Ishikawa (cell line): Measurements from ENCODE around the gene SIGLECL1.

Source experiments
- CEBPB ChIP-seq: IDR thresholded peaks from 2 replicates; pipeline ENCODE4 v1.6.1; 2012
- CREB1 ChIP-seq: IDR thresholded peaks from 2 replicates; pipeline ENCODE4 v1.6.1; 2012; ENCODE audit warnings: low read depth
- EGR1 ChIP-seq: IDR thresholded peaks from 2 replicates; pipeline ENCODE4 v1.6.1; 2012
- EP300 ChIP-seq: IDR thresholded peaks from 2 replicates; pipeline ENCODE4 v1.6.1; 2012; ENCODE audit warnings: borderline replicate concordance
- FOXM1 ChIP-seq: IDR thresholded peaks from 2 replicates; pipeline ENCODE4 v1.6.1; 2012; ENCODE audit warnings: low read depth, borderline replicate concordance
- NFIC ChIP-seq: IDR thresholded peaks from 2 replicates; pipeline ENCODE4 v1.6.1; 2012
- TEAD4 ChIP-seq: IDR thresholded peaks from 2 replicates; pipeline ENCODE4 v1.6.1; 2012
- ZBTB7A ChIP-seq: IDR thresholded peaks from 2 replicates; pipeline ENCODE4 v1.6.1; 2012; ENCODE audit warnings: low read depth
- TF ChIP-seq, protein P1 (sequence below): IDR thresholded peaks from 2 replicates; pipeline ENCODE4 v1.6.1; 2012
- TF ChIP-seq, protein P2 (sequence below): IDR thresholded peaks from 2 replicates; pipeline ENCODE4 v1.6.1; 2012
- TF ChIP-seq, protein P3 (sequence below): IDR thresholded peaks from 2 replicates; pipeline ENCODE4 v1.6.1; 2012; ENCODE audit warnings: low read depth, mild to moderate bottlenecking

DNA sequence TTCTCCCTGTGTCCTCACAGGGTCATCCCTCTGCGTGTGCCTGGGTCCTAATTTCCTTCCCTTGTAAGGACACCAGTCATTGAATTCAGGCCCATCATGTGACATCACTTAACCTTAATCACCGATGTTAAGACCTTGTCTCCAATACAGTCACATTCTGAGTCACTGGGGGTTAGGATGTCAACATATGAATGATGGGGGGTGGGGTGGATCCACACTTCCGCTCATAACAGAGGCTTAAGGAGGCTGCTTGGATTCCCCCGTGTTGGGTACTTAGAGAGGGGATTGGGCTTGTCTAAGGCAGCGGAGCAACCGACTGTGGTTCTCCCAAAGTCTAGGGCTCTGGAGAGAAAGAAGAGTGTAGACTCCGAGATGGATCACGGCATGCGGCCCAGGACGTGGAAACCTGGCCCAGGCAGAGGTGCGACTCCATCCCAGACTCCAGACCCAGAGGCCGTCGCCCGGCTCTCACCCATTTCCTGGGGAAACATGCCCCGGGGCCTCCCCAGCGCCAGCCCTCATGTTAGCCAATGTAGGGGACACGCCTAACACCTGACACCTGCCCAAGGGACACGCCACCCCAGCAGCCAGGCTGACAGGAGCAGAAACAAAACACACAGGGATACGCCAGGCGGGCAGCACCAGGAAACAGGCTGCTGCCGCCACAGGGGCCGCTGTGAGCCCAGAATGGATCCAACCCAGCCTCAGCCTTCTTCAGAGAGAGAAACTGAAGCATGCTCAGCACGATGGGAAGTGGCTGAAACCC, 43.5 kb downstream of the SIGLECL1 start:
- TF ChIP-seq, protein P1, sequence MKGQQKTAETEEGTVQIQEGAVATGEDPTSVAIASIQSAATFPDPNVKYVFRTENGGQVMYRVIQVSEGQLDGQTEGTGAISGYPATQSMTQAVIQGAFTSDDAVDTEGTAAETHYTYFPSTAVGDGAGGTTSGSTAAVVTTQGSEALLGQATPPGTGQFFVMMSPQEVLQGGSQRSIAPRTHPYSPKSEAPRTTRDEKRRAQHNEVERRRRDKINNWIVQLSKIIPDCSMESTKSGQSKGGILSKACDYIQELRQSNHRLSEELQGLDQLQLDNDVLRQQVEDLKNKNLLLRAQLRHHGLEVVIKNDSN: no peak
- TF ChIP-seq NFIC (no peak), TEAD4 (no peak), EP300 (no peak), EGR1 (no peak), CEBPB (no peak), CREB1 (no peak), FOXM1 (no peak), ZBTB7A (no peak)
- TF ChIP-seq, protein P2, sequence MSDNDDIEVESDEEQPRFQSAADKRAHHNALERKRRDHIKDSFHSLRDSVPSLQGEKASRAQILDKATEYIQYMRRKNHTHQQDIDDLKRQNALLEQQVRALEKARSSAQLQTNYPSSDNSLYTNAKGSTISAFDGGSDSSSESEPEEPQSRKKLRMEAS: no peak
- TF ChIP-seq, protein P3, sequence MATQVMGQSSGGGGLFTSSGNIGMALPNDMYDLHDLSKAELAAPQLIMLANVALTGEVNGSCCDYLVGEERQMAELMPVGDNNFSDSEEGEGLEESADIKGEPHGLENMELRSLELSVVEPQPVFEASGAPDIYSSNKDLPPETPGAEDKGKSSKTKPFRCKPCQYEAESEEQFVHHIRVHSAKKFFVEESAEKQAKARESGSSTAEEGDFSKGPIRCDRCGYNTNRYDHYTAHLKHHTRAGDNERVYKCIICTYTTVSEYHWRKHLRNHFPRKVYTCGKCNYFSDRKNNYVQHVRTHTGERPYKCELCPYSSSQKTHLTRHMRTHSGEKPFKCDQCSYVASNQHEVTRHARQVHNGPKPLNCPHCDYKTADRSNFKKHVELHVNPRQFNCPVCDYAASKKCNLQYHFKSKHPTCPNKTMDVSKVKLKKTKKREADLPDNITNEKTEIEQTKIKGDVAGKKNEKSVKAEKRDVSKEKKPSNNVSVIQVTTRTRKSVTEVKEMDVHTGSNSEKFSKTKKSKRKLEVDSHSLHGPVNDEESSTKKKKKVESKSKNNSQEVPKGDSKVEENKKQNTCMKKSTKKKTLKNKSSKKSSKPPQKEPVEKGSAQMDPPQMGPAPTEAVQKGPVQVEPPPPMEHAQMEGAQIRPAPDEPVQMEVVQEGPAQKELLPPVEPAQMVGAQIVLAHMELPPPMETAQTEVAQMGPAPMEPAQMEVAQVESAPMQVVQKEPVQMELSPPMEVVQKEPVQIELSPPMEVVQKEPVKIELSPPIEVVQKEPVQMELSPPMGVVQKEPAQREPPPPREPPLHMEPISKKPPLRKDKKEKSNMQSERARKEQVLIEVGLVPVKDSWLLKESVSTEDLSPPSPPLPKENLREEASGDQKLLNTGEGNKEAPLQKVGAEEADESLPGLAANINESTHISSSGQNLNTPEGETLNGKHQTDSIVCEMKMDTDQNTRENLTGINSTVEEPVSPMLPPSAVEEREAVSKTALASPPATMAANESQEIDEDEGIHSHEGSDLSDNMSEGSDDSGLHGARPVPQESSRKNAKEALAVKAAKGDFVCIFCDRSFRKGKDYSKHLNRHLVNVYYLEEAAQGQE: no peak
